Lower leg skin (tissue), 3 donors: Measurements from ENCODE around the gene TMPRSS13.

ENCODE experiments used
- CTCF ChIP-seq, 3 donors: fragments of 450-650 bp; IDR thresholded peaks; one replicate each; pipeline ENCODE4 v1.5.1; 2016; ENCODE audit warnings: antibody characterized with exemption in 3 of 3, mild to moderate bottlenecking in 3 of 3, moderate library complexity in 2 of 3
- POLR2A ChIP-seq, 2 donors: fragments of 450-650 bp; IDR thresholded peaks; one replicate each; pipeline ENCODE4 v1.6.1; 2016 to 2017; ENCODE audit warnings: antibody characterized with exemption in 2 of 2, mild to moderate bottlenecking in 1 of 2, moderate library complexity in 1 of 2

GRCh38 chr11:117962826-117963225 lies 33.6 kb upstream of the TMPRSS13 start:
- no peak for TF ChIP-seq CTCF (IDR thresholded peaks at IDR 0.05)
- no peak for TF ChIP-seq POLR2A (IDR thresholded peaks at IDR 0.05)
